Measurements from ENCODE around the gene GNMT.
"Not testable (repeated sequence)": the region's sequence is repeated elsewhere in the genome, so short reads cannot be mapped to it uniquely, and the experiment has no call there.

Gene GNMT

DNA sequence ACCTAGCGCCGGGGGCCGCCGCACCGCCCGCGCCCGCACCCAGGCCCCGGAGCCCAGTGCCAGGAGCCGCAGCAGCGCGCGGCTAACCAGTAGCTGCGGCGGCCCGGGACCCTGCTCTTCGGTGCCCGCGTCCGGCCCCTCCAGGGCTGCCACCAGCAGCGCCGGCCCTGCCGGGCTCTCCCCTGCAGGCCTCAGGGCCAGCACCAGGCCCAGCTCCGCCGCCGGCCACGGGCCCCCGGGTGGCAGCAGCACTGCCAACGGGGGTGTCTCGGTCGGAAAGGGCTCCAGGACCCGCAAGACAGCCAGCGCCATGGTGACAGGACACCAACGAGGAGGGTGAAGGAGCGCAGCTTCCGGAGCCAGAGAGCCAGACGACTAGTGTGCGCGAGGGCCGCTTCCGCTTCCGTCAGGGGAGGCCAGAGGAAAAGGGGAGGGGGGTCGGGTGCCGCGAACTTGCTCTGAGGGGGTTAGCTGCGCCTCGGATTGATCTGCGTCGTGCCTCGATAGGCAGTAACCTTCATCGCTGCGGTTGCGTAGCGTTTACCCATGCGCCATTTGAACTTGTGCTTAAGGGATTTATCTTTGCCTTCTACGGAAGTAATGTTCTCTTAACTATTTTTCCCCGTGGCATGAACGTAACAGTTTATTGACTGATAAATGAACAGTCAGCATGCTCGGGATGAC, 18.4 kb downstream of the GNMT start, which contains the start of gene PEX6:
Gene PEX6, minus strand, starts transcription at position 343 of the 684 bp plus-strand sequence. Its CDS starts 31 bp downstream, at position 312.
- peak in 1 of 2 experiments; percentile 64 for DNase-seq

DNA sequence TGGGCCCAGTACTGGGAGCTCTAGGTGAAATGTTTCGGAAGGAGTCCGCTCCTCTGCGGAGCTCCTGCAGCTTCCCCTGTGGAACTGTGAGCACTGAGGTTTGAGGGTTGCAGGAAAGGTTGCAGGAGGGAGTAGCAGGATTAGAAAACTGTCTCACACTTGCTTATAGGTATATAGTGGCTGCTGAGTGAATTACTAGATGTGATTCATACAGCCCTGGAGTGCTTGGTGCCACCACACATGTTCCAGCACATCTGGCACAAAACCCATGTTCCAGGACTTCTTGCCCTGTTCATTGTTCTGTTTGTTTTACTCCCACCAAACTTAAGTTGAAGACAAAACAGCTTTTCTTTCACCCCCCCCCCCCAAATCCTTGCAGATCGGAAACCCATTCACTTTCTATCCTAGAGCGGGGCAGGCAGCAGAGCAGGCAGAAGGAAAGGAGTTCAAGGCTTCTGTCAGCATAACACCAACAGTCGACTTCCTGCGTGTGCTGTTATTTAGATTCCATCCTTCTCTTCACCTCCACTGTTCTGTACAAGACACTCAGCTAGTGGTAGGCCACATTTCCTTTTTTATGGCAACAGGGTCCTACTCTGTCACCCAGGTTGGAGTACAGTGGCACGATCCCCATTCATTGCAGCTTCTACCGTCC, 19.1 kb downstream of the GNMT start:
- DNase-seq, result no peak

DNA sequence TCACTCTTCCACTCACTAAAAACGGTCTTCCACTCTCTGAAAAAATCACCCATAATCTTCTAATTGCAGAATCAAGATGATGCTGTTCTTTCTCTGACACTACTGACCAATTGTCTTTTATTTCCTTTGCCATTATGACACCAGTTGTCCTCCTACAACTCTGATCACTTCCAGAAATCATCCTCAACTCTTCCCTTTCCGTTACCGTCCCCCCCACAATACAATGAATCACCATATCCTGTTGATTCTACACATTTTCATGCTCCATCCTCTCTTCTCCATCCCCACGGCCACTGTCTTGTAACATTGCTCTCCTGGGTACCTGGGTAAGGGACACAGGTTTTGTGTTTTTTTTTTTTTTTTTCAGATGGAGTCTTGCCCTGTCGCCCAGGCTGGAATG, 21.3 kb downstream of the GNMT start:
- no peak for DNase-seq

DNA sequence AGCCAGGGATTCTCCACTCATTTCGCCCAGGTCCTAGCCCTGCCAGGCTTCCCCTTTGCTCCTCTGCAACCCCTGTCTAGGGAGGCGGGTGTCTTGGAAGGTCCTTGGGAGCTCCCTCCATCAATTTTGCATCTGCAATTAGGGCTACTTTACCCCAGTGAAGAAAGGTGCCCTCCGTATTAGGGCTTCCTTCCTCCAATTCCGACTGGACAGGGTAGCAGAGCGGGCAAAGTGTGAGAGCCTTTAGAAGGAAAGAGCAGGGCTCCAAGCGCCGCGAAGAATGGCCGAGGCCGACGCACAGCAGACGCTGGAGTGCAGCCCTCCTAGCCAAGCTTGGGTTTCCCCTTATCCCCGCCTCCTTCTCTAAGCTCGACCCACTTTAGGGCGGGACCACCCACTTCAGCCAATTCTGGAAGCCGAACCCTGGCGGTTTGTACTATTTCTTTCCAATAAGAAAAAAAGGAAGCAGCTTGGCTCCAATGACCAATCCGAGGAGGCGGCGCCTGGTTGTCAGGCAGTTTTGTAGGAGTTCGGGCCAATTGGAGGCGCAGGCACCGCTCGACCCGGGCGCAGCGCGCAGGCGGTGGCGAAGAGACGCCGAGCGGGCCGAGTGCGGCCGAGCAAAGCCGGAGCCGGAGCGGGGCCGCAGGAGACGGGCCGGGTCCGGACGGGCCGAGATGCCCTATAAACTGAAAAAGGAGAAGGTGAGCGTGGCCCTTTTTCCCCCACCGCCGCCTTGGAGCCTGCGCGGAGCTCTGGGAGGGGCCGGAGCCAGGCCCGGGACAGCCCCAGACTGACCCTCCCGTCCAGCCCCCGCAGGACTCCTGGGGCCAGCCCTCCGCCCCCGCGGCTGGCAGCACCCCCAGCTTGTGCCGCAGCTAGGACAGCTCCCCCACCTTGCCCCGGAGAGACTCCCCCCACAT, 23.7 kb downstream of the GNMT start, which contains the start of gene PPP2R5D:
Gene PPP2R5D, plus strand, starts transcription at position 570 of the 923 bp plus-strand sequence. Its CDS starts 108 bp downstream, at position 678.
- DNase-seq, result peak; percentile 99

DNA sequence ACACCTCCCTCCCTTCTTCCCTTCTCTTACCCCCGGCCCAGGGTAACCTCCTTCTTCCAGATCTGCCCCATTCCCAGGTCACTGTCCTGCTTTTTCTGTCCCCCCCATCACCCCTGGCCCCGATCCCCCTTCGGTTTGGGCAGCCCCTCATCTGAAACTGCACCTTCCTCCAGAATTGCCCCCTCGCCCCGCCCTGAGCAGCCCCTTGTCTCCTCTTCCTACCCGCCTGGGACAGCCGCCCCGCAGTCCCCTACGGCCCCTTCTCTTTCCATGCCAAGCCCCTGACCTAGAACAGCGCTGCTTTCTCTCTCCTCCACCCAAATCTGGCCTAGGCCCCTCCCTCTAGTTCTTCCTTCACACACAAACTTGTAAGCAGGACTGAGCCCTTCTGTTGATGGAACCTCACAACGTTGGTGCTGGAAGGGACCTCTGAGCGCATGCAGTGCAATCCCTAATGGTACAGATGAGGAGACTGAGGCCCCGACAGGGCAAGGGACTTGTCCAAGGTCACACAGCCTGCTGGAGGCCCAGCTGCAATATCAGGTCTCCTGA, 24.4 kb downstream of the GNMT start:
- DNase-seq, result no peak

DNA sequence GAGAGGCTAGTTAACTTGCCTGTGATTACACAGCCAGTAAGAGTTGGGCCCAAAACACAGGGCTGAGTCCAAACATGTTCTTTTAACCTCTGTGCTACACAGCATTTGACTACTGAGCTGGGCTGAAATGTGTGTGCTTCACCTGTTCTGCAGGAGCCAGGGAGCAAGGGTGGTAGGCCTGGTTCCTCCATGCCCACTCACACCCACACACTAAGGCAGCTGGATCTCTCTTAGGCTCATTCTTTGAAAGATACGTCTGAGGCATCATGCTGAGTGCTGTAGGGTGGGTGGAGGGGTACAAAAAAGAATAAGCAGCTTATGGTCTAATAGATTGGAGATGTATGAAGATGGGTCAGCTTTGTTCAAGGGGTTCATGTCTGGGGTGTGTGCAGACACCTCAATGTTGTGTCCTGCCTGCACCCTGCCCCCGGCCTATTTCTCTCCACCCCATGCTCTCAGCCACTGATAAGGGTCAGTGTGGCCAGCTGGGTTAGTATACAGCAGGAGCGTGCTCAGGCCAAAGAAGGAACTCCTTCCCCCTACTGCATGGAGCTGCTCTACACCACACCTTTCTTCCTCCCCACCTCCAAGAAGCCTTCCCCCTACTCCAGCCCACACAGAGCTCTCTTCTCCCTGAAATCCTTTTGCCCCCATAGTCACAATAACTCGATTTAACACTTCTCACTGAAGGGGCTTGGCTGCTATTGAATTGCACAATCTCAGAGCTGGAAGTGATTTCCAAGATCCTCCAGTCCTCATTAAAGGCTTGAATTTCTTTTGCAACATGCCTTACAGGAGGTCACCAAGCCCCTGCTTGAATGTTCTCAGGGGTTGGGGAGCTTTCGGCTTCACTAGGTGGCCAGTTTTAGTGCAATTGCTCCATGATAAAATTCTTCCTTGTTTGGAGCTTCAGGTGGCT, 27.2 kb downstream of the GNMT start:
- no peak for DNase-seq

DNA sequence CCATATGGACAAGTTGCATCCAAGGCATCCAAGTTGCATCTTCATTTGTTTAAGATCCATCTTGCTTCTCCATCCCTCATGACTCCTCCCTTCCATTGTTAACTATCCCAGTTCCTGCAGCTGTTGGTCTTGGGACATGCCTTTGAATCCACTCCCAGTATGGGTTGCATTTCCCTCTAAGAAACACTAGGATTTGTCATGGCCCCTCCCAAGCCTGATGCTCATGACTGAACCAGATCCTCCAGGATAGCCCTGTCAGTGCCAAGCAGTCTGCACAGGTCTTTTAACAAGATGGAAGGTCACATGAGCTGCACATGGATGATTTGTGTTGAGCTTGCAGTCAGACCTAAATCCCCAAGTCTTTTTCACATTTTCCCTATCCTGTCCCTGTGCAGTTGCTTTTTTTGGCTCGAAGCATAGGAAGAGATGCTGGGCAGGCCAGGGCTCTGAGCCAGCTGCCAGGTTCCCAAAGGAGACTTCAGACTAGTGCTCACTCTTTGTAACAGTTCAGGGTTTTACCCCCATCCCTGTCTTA, 28.0 kb downstream of the GNMT start:
- no peak for DNase-seq

DNA sequence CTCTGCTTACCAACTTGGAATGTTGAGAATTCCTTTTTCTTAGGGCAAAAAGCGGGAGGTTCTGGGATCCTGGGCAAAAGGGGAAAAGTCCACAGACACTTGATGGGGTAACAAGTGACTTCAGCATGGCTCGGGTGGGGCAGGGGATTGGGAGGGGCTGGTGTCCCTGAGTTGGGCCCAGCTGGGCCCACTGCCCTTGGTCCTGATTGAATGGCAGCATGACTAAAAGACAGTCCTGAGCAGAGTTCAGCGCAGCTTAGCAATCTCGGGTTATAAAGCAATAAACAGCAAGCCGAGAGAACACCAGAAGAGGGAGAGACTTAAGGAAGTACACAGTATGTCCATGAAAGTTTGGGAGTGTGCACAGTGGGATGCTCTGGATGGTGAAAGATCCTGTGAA, 29.4 kb downstream of the GNMT start:
- no peak for DNase-seq

DNA sequence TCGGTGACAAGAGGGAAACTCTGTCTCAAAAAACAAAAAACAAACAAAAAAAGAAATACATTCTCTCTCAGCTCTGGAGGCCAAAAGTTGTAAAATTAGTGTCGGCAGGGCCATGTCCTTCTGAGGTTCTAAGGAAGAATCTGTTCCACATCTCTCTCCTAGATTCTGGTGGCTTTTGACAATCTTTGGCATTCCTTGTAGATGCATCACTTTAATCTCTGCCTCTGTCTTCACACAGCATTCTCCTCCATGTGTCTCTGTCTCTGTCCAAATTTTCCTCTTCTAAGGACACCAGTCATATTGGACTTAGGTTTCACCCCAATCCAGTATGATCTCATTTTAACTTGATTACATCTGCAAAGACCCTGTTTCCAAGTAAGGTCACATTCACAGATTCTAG, 32.9 kb downstream of the GNMT start:
- no peak for DNase-seq

DNA sequence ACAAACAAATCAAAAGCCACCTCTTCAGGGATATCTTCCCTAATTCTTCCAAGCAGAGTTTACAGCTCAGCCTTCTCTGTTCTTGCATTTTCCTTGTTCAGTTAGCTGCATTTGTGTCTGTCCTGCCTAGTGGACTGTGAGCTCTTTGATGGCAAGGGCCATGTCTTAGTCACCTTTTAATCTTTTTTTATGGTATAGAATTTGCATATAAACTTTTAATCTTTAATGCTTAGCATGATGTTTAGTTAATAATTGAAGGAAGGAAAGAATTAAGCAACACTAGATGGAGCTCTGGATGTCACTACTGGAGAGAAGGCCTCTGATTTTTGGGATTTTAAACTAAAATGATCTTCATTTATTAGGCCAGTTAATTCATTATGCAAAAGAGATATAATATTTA, 36.0 kb downstream of the GNMT start:
- no peak for DNase-seq

DNA sequence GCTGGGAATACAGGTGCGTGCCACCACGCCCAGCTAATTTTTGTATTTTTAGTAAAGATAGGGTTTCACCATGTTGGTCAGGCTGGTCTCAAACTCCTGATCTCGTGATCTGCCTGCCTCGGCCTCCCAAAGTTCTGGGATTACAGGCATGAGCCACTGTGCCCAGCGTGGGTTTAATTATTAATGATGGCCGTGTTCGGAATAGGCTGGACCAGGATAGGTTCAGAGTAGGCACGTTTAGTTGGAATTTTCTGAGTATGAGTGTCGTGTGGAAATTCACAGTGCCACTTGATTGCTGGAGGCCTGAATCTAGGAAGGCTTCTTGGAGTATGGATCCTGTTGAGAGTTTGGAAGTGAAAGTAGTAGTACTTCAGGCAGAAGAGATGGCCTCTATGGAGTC, 37.7 kb downstream of the GNMT start:
- DNase-seq, result not testable (repeated sequence)

DNA sequence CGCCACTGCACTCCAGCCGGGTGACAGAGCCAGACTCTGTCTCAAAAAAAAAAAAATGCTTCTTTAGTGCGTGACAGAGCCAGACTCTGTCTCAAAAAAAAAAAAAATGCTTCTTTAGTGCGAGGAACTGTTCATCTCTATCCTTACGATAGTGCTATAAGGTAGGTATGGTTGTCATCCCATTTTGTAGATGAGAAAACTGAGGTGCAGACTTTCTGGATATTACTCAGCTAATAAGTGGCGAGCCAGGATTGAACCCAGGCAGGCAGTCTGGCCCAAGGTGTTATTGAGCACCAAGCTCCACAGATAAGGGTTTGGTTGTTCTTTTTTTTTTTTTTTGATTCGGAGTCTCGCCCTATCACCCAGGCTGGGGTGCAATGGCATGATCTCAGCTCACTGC, 41.3 kb downstream of the GNMT start:
- DNase-seq, result no peak

DNA sequence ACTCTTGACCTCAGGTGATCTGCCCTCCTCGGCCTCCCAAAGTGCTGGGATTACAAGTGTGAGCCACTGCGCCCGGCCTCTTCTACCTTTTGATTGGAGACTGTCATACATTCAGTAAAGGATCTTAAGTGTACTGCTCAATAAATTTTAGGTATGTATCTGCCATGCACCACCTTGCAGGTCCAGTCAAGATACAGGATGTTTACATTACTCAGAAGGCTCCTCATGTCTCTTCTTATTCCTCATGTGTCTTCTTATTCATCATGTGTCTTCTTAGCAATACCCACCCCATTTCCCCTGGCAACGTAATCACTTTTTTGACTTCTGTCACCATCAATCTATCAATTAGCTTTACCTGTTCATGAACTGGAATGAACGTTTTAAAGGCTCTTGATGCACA, 45.3 kb downstream of the GNMT start:
- no peak for DNase-seq

DNA sequence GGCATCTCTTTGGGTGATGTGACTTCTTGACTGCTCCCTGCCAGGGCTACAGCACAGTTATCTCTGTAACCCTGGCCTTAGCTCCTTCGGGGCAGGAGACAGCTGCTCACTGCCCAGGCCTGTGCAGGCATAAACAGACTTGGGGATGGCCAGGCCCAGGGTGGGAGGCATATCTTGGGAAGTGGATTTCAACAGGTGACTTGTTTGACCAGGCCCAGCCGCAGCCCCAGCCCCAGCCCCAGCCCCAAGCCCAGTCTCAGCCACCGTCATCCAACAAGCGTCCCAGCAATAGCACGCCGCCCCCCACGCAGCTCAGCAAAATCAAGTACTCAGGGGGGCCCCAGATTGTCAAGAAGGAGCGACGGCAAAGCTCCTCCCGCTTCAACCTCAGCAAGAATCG, 45.7 kb downstream of the GNMT start:
- no peak for DNase-seq

DNA sequence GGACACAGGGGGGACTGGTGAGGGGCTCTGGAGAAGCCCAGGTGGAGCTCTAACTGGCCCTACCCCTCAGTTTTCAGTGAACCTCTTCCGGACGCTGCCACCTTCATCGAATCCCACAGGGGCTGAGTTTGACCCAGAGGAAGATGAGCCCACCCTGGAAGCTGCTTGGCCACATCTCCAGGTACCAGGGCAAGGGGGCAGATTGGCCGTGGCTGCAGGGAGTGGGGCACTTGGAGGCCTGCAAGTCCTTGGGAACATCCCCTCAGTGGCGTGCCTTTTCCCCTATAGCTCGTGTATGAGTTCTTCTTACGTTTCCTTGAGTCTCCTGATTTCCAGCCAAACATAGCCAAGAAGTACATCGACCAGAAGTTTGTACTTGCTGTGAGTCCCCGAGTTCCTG, 46.6 kb downstream of the GNMT start:
- DNase-seq, result no peak

DNA sequence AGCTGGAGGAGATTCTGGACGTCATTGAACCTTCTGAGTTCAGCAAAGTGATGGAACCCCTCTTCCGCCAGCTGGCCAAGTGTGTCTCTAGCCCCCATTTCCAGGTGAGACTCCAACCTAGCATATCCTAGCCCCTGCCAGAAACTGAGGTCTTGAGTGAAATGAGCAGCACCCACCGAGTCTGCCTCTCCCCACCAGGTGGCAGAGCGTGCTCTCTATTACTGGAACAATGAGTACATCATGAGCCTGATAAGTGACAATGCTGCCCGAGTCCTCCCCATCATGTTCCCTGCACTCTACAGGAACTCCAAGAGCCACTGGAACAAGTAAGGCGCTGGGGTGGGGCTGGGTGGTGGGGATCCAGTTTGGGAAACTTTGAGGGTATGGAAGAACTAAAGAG, 48.6 kb downstream of the GNMT start:
- DNase-seq, result no peak

DNA sequence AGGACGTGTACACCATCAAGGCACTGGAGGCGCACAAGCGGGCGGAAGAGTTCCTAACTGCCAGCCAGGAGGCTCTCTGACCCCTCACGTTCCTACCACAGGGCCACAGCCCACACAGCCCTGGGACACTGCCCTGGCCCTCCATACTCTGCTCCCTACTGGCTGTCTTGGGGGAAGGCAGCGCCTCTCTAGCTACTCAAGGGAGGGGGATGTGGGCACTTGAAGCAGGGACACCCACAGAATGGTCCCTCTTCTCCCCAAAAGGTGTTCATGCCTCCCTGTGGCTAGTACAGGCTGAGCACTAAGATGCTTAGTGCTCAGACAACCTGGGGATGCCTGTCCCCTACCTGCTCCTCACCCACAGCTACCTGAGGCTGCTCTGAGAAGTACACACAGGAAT, 50.7 kb downstream of the GNMT start:
- no peak for DNase-seq

DNA sequence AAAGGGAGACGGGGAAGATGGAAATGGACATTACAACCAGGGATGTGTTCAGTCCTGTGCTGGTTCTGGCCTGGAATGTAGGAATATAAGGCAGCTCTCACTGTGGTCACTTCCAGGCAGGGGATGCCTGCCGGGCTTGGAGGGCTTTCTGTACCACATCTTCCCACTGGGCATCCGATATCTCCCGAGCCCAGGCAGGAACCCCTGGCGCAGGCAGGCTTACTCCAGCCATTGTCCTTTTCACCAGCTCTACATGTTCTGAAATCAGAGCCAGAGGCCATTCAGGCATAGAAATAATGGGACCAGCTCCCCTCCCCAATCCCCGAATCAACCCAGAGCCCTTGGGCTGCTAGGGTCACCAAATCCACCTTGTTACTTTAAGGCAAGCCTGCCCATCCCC, 51.8 kb downstream of the GNMT start:
- DNase-seq, result no peak

DNA sequence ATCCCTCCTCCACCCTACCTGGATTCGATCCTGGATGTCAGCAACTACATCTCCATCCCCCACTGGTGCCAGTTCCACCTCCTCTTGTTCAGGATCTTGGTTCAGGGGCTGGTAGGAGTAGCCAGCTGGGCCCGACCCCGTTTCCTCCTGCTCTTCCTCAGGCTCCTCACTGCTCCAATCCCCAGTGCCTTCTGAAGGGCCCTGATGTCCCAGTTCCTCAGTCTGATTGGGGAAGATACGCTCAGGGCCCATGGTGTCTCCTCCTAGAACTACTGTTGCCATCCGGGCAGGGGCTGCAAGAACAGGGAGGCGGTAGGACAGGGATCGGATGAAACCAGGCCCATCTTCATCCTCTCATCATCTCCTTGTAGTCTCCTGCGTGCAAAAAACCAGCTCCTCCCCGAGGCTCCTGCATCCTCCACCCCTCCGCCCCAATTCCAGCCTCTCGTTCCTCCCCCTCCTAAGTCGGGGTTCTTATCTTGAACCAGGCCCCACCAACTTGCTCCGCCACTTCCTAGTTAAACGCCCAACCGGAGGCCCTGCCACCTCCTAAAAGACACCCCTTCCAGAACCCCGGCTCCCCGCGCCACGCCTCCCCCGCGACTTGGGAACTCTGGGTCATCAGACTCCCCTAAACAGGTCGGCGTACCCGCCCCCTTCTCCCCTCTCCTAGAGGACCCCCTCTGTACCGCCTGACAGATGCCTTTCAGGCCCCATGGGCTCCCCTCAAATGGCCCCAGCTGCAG, 52.7 kb downstream of the GNMT start:
- no peak for DNase-seq
